Astrocyte (in vitro differentiated cells and primary cell): ENCODE results near the gene CLDN4. TPM values are rescaled to one million over a fixed set of nuclear protein-coding genes. Genes with fewer than 3 reads are reported as not detected.
"Not testable (repeated sequence)": the region's sequence is repeated elsewhere in the genome, so short reads cannot be mapped to it uniquely, and the experiment has no call there.

ENCODE experiments used
- DNase-seq: peaks from one replicate; pipeline ENCODE4 v3.0.0-alpha.2; 2010; ENCODE audit warnings: low read depth
- FAIRE-seq: peaks from 2 replicates; lab custom pipeline; 2011; peaks lifted over from hg19 to GRCh38; lab: Jason Lieb, UNC
- H2AFZ ChIP-seq: 2 replicates; pipeline ENCODE4 v1.6.0; 2012; ENCODE audit warnings: low read depth, low read length, inconsistent platforms
- H3K27ac ChIP-seq: 2 replicates; pipeline ENCODE4 v1.5.1; 2011; ENCODE audit warnings: low read depth, low read length, inconsistent platforms
- H3K27me3 ChIP-seq: 2 replicates; pipeline ENCODE4 v1.6.0; 2011; ENCODE audit warnings: low read length, inconsistent platforms; ENCODE audit not compliant: insufficient read depth
- H3K36me3 ChIP-seq: 2 replicates; pipeline ENCODE4 v1.5.1; 2011; ENCODE audit warnings: low read length, inconsistent platforms; ENCODE audit not compliant: insufficient read depth
- H3K4me1 ChIP-seq: 2 replicates; pipeline ENCODE4 v1.5.1; 2011; ENCODE audit warnings: low read length, inconsistent platforms; ENCODE audit not compliant: insufficient read depth
- H3K4me2 ChIP-seq: 2 replicates; pipeline ENCODE4 v1.6.0; 2012; ENCODE audit warnings: low read length, inconsistent platforms
- H3K4me3 ChIP-seq: 2 replicates; pipeline ENCODE4 v1.5.1; 2011; ENCODE audit warnings: low read depth, mild to moderate bottlenecking, low read length, inconsistent platforms; ENCODE audit not compliant: insufficient read depth
- H3K79me2 ChIP-seq: 2 replicates; pipeline ENCODE4 v1.6.0; 2012; ENCODE audit warnings: mild to moderate bottlenecking, low read length, inconsistent platforms; ENCODE audit not compliant: insufficient read depth
- H3K9ac ChIP-seq: 2 replicates; pipeline ENCODE4 v1.6.0; 2012; ENCODE audit warnings: mild to moderate bottlenecking, low read length, inconsistent platforms
- H3K9me3 ChIP-seq: 2 replicates; pipeline ENCODE4 v1.5.1; 2012; ENCODE audit warnings: low read depth, mild to moderate bottlenecking, low read length, inconsistent platforms; ENCODE audit not compliant: insufficient read depth
- H4K20me1 ChIP-seq: 2 replicates; pipeline ENCODE4 v1.6.0; 2012; ENCODE audit warnings: low read length, inconsistent platforms; ENCODE audit not compliant: insufficient read depth
- H3K27ac Mint-ChIP-seq: one replicate; pipeline ENCODE4 v1.8.0; 2021; ENCODE audit warnings: mild to moderate bottlenecking, mixed read lengths; ENCODE audit not compliant: unreplicated experiment
- H3K27me3 Mint-ChIP-seq: one replicate; pipeline ENCODE4 v1.8.0; 2021; ENCODE audit warnings: low read depth, mixed read lengths; ENCODE audit not compliant: unreplicated experiment
- H3K36me3 Mint-ChIP-seq: one replicate; pipeline ENCODE4 v1.8.0; 2021; ENCODE audit warnings: low read depth, mixed read lengths; ENCODE audit not compliant: unreplicated experiment
- H3K4me1 Mint-ChIP-seq: one replicate; pipeline ENCODE4 v1.8.0; 2021; ENCODE audit warnings: low read depth, mixed read lengths; ENCODE audit not compliant: unreplicated experiment
- H3K4me3 Mint-ChIP-seq: one replicate; pipeline ENCODE4 v1.8.0; 2021; ENCODE audit warnings: mild to moderate bottlenecking, moderate library complexity, mixed read lengths; ENCODE audit not compliant: unreplicated experiment
- H3K9me3 Mint-ChIP-seq: one replicate; pipeline ENCODE4 v1.8.0; 2021; ENCODE audit warnings: mild to moderate bottlenecking, mixed read lengths; ENCODE audit not compliant: unreplicated experiment
- CTCF ChIP-seq: IDR thresholded peaks from 2 replicates; pipeline ENCODE4 v1.5.1; 2011; ENCODE audit warnings: low read depth, mild to moderate bottlenecking, inconsistent platforms, low read length, moderate library complexity; ENCODE audit not compliant: insufficient read depth
- EZH2 ChIP-seq: IDR thresholded peaks from 2 replicates; pipeline ENCODE4 v1.6.1; 2012; ENCODE audit warnings: mild to moderate bottlenecking, low read length, inconsistent platforms; ENCODE audit not compliant: insufficient read depth
- total RNA-seq: library from RNA; stranded (reverse); gene quantifications from 2 replicates; pipeline ENCODE4 v1.2.1, GENCODE V29; 2021

Gene CLDN4
- total RNA-seq, 1 donor from 2014 or later: 32.5 TPM

DNA sequence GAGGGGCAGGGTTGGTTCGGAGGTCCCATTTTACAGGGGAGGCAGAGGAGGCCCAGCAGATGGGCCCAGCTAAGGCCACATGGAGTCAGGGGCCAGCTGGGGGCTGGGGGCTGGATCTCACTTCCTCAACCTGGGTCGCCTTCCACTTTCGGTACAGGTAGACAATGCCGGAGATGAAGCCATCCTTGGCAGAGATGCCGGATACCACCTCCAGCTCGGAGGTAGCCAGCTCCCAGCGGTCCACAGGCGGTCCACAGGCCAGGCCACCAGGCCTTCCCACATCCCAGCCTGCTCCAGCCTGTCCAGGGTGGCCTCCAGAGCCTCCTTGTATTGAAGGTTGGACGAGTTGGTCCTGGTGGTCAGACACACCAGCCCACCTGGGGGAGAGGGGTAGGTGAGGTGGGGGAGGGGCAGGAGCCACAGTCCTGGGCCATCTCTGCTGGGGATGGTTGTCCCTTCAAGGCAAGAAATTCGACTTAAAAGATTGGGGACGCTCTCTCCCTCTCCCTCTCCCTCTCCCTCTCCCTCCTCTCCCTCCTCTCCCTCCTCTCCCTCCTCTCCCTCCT, 3.9 kb downstream of the CLDN4 start:
- Histone ChIP-seq H3K4me2 (no peak overlapping the region), H4K20me1 (no peaks in the 10 kb centered on the region)

DNA sequence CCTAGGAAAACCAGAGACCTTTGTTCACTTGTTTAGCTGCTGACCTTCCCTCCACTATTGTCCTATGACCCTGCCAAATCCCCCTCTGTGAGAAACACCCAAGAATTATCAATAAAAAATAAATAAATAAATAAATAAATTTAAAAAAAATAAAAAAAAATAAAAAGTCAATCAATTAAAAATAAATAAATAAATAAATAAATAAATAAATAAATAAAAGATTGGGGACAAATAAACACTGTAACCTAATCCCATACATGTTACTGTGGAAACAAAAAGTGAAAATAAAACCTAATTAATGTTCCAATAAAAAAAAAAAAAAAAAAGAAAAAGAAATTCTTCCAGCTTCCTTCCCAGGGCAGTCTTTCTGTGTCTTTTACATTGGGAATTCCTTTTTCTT, 6.4 kb downstream of the CLDN4 start:
- FAIRE-seq: not testable (repeated sequence)

More for the DNA sequence above, 3.9 kb downstream of the CLDN4 start:
- Histone ChIP-seq H3K4me1 (peaks cover 6% of the 10 kb centered on the region), H3K27me3 (no peaks in the 10 kb centered on the region), H3K9ac (no peak overlapping the region), H2AFZ (no peak overlapping the region), H3K36me3 (no peaks in the 10 kb centered on the region), H3K4me3 (no peak overlapping the region), H3K79me2 (no peaks in the 10 kb centered on the region), H3K27ac (no peak overlapping the region), H3K9me3 (no peaks in the 10 kb centered on the region)
- peaks cover 25% of the 10 kb centered on the region for H3K4me1 Mint-ChIP-seq
- FAIRE-seq (no peak), DNase-seq (no peak)
- no peaks in the 10 kb centered on the region for H3K36me3 Mint-ChIP-seq
- no peaks in the 10 kb centered on the region for H3K27me3 Mint-ChIP-seq
- H3K27ac Mint-ChIP-seq: no peak overlapping the region
- no peaks in the 10 kb centered on the region for H3K9me3 Mint-ChIP-seq
- TF ChIP-seq CTCF: no peak
- TF ChIP-seq EZH2: no peak
- no peak overlapping the region for H3K4me3 Mint-ChIP-seq

GRCh38 chr7:73838642-73839041, 7.8 kb downstream of the CLDN4 start:
- no peaks in the 10 kb centered on the region for H3K9me3 ChIP-seq
- Mint-ChIP-seq H3K4me1 (peaks cover 3% of the 10 kb centered on the region), H3K36me3 (no peaks in the 10 kb centered on the region), H3K9me3 (no peaks in the 10 kb centered on the region), H3K4me3 (no peak overlapping the region), H3K27ac (no peak overlapping the region), H3K27me3 (no peaks in the 10 kb centered on the region)
- no peaks in the 10 kb centered on the region for H3K4me1 ChIP-seq
- no peak overlapping the region for H3K4me3 ChIP-seq
- H2AFZ ChIP-seq: no peak overlapping the region
- H3K36me3 ChIP-seq: no peaks in the 10 kb centered on the region
- DNase-seq: no peak
- FAIRE-seq: no peak
- no peaks in the 10 kb centered on the region for H4K20me1 ChIP-seq
- TF ChIP-seq EZH2 (no peak), CTCF (no peak)
- no peak overlapping the region for H3K4me2 ChIP-seq
- H3K27me3 ChIP-seq: no peaks in the 10 kb centered on the region
- no peak overlapping the region for H3K9ac ChIP-seq
- H3K79me2 ChIP-seq: no peaks in the 10 kb centered on the region
- H3K27ac ChIP-seq: no peak overlapping the region

More for the DNA sequence above, 6.4 kb downstream of the CLDN4 start:
- not testable (repeated sequence) for H3K27me3 ChIP-seq, H2AFZ ChIP-seq, H3K27ac ChIP-seq, DNase-seq, H3K36me3 ChIP-seq, H3K4me3 Mint-ChIP-seq, H3K27me3 Mint-ChIP-seq, H3K4me2 ChIP-seq, H3K9ac ChIP-seq, H3K4me1 ChIP-seq, H3K9me3 Mint-ChIP-seq, H3K9me3 ChIP-seq, H4K20me1 ChIP-seq, H3K4me3 ChIP-seq, H3K36me3 Mint-ChIP-seq, H3K4me1 Mint-ChIP-seq, H3K27ac Mint-ChIP-seq, H3K79me2 ChIP-seq
